HG03439 (cell line): ENCODE measurements around the gene TRIM40.

Experiments
- ATAC-seq: cut with Tn5 transposase; IDR thresholded peaks from one replicate; pipeline ENCODE4 v1.9.1; 2021; ENCODE audit warnings: mild to moderate bottlenecking, moderate library complexity; ENCODE audit not compliant: unreplicated experiment

The TRIM40 gene

DNA sequence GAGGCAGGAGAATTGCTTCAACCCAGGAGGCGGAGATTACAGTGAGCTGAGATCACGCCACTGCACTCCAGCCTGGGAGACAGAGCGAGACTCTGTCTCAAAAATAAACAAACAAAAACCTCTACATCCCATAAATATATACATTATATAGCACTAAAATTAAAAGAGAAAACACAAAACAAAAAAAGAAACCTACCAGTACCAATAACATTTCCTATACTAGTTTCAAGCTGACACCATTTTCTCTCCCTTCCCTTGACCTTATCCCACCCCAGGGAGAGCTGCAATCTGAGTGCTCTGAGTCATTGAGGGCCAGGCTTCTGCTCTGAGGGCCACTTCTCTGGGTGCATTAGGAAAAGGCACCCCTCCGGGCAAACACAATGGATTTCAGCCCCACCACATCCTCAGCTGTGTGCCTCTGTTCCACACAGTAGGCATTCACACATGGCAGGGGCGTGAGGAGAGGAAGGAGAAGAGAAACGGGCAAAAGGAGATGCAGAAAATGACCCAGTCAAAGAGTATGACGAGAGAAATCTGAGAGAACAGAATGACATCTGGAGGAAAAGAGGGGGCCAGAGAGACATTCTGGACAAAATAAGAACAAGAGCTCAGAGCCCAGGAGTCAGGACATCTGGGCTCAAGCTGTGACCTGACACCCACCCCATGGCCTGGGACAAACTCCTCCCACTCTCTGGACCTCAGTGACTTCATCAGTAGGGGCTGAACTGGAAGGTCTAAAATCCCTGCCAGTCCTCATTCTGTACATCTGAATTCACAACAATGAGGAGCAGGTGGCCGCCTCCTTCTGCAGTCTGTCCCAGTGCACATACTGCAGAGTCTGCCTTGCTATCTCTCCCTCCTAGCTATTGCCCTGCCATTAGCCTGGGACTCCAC lies 59.1 kb downstream of the TRIM40 start:
- ATAC-seq = no peak

DNA sequence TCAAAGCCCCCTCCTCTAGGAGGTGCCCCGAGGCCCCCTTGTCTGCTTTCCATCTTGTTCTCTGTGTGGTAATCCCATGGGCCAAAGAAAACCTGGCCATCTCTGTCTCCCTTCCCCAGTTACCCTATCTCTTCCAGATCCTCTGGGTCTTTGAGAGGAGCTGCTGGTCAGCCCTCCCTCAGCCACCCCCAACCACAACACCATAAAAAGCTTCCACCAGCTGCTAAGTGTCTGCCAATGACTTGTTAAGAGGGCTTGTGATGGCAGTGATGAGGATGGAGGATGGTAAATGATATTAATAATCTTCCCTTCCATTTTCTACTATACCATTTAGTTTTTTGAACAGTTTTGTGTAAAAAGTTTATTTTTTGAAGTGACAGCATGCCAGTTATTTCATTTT lies 60.0 kb downstream of the TRIM40 start:
- ATAC-seq = no peak

DNA sequence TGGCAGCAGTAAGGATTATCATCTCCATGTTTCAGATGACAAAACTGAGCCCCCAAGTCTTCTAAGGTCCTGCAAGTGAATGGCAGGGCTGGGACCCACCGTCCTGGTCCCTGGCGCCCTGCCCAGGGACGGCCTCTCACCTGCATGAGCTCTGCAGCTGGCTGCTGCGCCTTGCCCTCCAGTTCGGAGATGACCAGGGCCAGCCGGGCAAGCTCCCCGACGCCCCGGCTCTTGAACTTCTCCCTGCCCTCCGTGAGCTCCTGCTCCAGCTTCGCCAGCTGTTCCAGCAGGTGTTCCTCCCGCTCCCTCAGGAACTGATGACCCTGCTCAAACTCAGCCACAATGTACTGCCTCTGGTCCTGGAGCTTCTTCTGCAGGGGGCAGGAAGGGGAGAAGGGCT lies 60.4 kb downstream of the TRIM40 start:
- no peak for ATAC-seq
